HG03565 (cell line): ENCODE results near the gene CSNK1D.

Experiments used
- ATAC-seq: cut with Tn5 transposase; IDR thresholded peaks from one replicate; pipeline ENCODE4 v1.9.1; 2021; ENCODE audit warnings: mild to moderate bottlenecking, moderate library complexity; ENCODE audit not compliant: unreplicated experiment

CSNK1D gene

DNA sequence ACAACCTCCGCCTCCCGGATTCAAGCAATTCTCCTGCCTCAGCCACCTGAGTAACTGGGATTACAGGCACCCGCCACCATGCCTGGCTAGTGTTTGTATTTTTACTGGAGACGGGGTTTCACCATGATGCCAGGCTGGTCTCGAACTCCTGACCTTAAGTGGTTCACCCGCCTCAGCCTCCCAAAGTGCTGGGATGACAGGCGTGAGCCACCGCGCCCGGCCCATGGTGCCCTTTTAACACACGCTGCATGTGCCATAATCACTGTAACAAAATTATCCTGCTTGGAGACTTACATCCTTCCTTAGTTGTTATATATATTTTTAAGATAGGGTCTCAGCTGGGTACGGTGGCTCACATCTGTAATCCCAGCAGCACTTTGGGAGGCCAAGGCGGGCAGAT lies 38.5 kb upstream of the CSNK1D start:
- no peak for ATAC-seq

- ATAC-seq: no peak
These were observed 37.4 kb upstream of the CSNK1D start for GRCh38 chr17:82310877-82311276.

- ATAC-seq: no peak
These were observed 36.4 kb upstream of the CSNK1D start for GRCh38 chr17:82309656-82310570.

GRCh38 chr17:82305727-82306300 lies 32.3 kb upstream of the CSNK1D start:
- no peak for ATAC-seq

DNA sequence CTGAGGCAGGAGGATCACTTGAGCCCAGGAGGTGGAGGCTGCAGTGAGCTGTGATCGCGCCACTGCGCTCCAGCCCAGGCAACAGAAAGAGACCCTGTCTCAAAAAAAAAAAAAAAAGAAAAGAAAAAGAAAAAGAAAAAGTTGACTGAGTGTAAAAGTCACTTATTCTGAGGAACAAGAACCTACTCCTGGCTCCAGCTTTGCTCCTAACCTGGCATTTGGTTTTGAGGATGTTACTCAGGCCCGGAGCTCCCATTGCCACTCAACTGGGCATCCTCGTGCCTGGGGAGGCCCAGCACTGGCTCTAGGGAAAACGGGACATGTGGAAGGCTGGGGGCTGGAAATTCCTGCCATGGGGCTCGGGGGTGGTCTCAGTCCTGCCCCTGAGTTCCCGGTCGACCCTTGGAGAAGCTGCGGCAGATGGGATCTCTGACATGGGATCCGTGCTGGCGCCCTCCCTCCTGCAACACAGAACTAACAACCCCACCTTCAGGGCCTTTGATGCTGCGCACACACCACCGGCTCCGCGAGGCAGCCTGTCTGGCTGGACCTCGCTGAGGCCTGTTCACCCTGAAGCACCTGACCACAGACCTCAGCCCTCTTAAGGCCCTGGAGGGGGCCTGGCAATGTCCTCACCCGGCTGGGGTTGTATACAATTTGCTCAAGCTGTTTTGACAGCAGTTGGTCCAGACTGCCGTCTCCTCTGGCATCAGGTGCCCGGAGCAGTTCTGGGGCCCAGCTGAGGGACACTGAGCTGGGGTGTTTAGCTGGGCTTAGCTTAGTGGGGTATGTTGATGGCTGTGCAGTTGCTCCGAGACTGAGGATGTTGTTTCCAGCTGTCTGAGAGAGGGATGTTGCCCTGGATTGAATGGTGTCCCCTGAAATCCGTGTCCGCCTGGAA lies 31.6 kb upstream of the CSNK1D start:
- ATAC-seq: no peak

DNA sequence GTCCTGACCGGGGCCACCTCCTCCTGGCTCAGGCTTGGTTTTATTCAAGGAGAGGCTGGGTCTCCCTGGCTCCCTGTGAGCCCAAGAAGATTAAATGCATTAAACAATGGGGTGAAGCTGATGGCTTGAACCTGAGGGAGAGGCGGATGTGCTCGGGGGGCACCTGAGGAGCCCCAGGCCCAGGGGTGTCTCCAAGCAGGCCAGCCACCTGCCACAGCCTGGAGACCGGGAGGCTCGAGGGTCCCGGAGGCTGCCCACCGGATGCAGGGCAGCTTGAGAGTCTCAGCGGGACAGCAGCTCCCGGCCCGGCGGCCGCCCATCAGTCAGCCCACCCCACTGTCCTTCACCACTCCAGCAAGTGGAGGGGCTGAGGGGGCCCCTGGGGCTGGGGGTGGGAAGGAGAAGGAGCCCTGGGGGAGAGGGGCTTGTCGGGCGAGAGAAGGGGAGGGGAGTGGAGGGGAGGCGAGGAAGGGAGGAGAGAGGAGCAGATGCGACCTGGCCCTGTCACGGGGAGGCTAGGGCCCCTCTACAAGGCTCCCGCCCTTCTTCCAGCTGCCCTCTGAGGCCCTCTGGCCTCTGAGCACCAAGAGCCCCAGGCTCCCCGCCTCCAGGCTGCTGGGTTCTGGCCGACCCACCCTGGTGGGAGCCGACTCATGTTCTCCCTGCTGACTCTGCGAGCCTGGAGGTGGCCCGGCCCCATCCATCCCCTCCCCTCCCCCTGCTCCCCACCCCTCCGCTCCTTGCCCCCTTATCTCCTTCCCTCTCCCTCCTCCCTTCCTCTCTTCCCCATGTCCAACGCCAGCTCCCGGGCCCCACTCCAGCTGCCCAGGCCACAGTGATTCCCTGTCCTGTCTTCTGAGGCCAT lies 30.7 kb upstream of the CSNK1D start:
- ATAC-seq: no peak

- ATAC-seq: no peak
These were observed 29.8 kb upstream of the CSNK1D start for GRCh38 chr17:82302991-82303943.

- ATAC-seq: no peak
These were observed 29.1 kb upstream of the CSNK1D start for GRCh38 chr17:82302568-82302963.

DNA sequence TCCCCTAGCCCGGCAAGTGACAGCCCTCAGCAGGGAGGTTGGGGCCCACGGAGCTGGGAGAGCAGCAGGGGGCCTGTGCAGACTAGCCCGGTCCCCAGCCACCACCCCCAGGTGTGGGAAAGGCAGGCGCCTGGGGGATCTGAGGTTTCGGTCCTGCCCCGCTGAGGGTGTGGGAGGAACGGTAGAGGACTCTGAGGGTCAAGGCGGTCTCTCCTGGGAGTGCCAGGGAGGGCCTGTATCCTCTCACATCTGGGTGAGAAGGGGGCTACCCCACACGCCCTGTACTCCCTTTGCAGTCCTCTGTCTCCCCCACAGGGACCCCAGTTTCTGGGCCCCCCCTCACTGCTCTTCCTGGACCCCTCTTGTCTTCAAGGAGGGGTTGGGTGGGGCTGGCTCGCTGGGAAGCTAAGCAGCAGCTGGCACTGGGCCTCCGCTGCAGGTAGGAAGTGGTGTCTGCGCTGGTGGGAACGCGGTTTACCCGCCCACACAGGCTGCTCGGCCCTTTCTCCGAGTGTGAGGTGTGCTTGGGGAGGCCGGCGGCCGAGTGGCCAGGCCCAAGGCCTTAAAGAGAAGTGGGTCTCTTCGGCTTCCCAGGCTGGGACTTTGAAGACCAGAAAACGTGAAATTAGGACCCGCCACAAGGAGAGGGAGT lies 28.5 kb upstream of the CSNK1D start:
- no peak for ATAC-seq

DNA sequence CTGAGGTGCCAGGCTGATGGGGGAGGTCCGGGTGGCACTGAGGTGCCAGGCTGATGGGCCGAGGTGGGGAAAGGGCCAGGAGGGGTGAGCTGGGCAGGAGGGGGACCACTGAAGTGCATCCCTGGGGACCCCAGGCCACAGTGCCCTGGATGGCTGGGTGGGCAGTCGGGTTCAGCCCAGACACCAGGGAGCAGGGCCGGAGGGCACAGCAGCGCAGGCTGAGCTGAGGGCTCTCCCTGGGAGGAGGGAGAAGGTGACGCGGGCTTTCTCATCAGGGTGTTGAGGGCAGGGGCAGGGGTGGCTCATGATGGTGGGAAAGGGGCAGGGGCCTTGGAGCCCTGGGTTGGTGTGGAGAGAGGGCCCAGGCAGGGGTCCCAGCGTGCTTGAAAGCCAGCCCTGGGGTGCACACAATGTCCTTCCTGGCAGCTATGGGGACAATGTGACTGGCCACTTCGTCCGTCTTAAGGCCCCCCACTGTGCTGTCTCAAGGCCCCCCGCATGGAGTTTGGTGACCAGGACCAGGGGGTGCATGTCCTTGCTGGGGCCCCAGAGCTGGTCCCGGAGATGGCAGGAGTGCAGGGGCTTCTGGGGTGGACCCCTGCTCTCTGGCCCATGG lies 27.9 kb upstream of the CSNK1D start:
- no peak for ATAC-seq

GRCh38 chr17:82300707-82301270 lies 27.3 kb upstream of the CSNK1D start:
- no peak for ATAC-seq

DNA sequence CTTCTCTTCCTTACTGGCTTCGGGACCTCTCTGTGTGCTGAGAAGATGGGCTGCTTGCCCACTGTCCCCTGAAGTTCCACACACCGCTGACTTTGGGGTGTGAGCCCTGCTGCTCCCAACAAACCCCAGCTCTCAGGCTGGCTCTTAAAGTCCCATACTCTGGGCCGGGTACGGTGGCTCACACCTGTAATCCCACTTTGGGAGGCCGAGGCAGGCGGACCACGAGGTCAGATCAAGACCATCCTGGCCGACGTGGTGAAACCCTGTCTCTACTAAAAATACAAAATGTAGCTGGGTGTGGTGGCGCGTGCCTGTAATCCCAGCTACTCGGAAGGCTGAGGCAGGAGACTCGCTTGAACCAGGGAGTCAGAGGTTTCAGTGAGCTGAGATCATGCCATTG lies 26.7 kb upstream of the CSNK1D start:
- ATAC-seq: no peak

DNA sequence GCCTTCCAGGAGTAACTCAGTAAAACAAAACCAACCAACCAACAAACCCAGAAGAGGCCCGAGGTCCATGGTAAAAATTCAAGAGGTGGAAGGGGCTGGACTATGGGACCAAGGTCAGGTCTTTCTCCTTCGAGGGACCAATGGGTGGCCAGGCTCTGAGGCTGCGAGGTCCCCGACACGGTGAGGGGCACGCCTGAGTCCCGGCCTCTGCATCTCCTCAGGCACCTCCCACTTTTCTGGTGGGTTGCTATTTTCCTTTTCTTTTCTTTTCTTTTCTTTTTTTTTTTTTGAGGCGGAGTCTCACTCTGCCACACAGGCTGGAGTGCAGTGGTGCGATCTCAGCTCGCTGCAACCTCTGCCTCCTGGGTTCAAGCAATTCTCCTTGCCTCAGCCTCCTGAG lies 26.0 kb upstream of the CSNK1D start:
- ATAC-seq: no peak

GRCh38 chr17:82298538-82299421 lies 25.3 kb upstream of the CSNK1D start:
- no peak for ATAC-seq

- ATAC-seq: peak; percentile 38
These were observed 24.4 kb upstream of the CSNK1D start for GRCh38 chr17:82297714-82298537.

DNA sequence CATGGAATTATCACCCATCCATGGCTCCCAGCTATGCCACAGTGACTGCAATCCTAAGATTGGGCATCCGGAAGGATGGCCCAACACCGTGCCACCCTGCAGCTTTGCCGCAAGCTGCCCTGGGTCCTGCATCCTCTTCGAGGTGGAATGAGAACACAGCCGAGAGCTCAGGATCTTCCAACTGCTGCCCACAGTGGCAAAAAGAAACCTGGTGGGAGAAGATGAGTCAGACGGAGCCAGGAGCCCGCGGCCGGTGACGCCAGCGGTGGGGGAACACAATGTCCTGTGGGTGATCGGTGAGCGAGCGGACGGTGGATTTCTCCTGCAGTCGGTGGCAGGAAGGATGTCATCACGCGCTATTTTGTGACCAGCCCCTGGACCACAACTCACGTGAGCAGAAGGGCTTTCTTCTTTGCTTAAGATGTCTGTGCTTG lies 23.8 kb upstream of the CSNK1D start:
- ATAC-seq: peak; percentile 24
